Ishikawa (cell line): ENCODE measurements around the gene RNF224.
A peak's percentile ranks its signal among the peaks of the same experiment; 100 is the strongest.

Experiments
- CEBPB ChIP-seq: IDR thresholded peaks from 2 replicates; pipeline ENCODE4 v1.6.1; 2012
- CREB1 ChIP-seq: IDR thresholded peaks from 2 replicates; pipeline ENCODE4 v1.6.1; 2012; ENCODE audit warnings: low read depth
- EGR1 ChIP-seq: IDR thresholded peaks from 2 replicates; pipeline ENCODE4 v1.6.1; 2012
- EP300 ChIP-seq: IDR thresholded peaks from 2 replicates; pipeline ENCODE4 v1.6.1; 2012; ENCODE audit warnings: borderline replicate concordance
- FOXM1 ChIP-seq: IDR thresholded peaks from 2 replicates; pipeline ENCODE4 v1.6.1; 2012; ENCODE audit warnings: low read depth, borderline replicate concordance
- NFIC ChIP-seq: IDR thresholded peaks from 2 replicates; pipeline ENCODE4 v1.6.1; 2012
- RAD21 ChIP-seq: IDR thresholded peaks from 2 replicates; pipeline ENCODE4 v1.6.1; 2012; ENCODE audit warnings: low read depth
- TAF1 ChIP-seq: IDR thresholded peaks from 2 replicates; pipeline ENCODE4 v1.6.1; 2012; ENCODE audit warnings: low read depth, mild to moderate bottlenecking
- TCF12 ChIP-seq: IDR thresholded peaks from 2 replicates; pipeline ENCODE4 v1.6.1; 2012; ENCODE audit warnings: low read depth
- TEAD4 ChIP-seq: IDR thresholded peaks from 2 replicates; pipeline ENCODE4 v1.6.1; 2012
- YY1 ChIP-seq: IDR thresholded peaks from 2 replicates; pipeline ENCODE4 v1.6.1; 2012; ENCODE audit warnings: low read depth
- ZBTB7A ChIP-seq: IDR thresholded peaks from 2 replicates; pipeline ENCODE4 v1.6.1; 2012; ENCODE audit warnings: low read depth
- TF ChIP-seq, protein P1 (sequence below): IDR thresholded peaks from 2 replicates; pipeline ENCODE4 v1.6.1; 2012
- TF ChIP-seq, protein P2 (sequence below): IDR thresholded peaks from 2 replicates; pipeline ENCODE4 v1.6.1; 2012
- TF ChIP-seq, protein P3 (sequence below): IDR thresholded peaks from 2 replicates; pipeline ENCODE4 v1.6.1; 2012; ENCODE audit warnings: low read depth, mild to moderate bottlenecking

RNF224 gene

GRCh38 chr9:137228968-137229896 is 1.9 kb downstream of the RNF224 start:
- TF ChIP-seq, protein P1, sequence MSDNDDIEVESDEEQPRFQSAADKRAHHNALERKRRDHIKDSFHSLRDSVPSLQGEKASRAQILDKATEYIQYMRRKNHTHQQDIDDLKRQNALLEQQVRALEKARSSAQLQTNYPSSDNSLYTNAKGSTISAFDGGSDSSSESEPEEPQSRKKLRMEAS = peak; percentile 4; the same call in 1 of the 2 replicates
- TF ChIP-seq NFIC (no peak), EP300 (no peak), EGR1 (no peak)

DNA sequence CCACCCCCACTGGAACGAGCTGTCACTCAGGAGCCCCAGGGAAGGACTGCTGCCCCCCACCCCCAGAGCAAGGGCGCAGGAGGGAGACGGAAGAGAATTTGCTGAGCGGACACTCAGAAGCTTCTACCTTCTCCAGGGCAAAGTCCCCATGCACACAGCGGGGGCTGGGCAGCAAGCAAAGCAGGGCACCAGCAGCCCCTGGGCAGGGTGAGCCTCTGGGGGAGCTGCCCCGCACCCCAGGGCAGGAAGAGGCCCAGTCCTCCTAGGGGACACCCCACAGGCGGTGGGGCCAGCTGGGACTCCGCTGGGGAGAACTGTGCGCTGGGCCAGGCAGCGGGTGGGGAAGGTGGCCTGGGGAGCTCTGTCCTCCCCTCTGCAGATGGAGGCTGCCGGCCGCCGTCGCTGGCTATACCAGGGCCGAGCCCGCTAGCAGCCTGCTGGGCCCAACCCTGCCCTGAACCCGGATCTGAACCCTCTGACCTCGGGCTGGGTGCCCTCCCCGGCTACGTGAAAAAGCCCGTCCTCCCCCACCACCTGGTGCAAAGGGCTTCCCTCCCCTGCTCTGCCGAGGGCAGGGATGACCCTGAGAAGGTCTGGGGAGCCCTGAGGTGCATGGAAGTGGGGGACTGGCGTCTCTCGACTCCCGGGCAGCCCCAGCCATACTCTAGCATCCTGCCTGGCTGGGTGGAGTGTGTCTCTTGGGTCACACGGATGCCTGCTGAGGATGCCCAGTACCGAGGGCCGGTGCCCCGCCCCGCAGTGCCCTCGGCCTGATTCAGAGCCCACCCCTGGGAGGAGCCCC is 2.8 kb downstream of the RNF224 start:
- TF ChIP-seq YY1 = no peak
- TF ChIP-seq EGR1 = no peak
- TF ChIP-seq, protein P2, sequence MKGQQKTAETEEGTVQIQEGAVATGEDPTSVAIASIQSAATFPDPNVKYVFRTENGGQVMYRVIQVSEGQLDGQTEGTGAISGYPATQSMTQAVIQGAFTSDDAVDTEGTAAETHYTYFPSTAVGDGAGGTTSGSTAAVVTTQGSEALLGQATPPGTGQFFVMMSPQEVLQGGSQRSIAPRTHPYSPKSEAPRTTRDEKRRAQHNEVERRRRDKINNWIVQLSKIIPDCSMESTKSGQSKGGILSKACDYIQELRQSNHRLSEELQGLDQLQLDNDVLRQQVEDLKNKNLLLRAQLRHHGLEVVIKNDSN = no peak
- no peak for TF ChIP-seq FOXM1
- no peak for TF ChIP-seq TAF1

GRCh38 chr9:137230705-137231371 is 3.5 kb downstream of the RNF224 start, which contains the start of gene SLC34A3:
Gene SLC34A3 (plus strand): TSS chr9:137230901. CDS start chr9:137231703, 802 bp downstream.
- TF ChIP-seq YY1 (no peak), ZBTB7A (0 out of 2 replicates have a peak, but pooled peaks have one; percentile 14), TCF12 (no peak)
- TF ChIP-seq, protein P2 = no peak

- TF ChIP-seq TCF12 = no peak
These were observed 4.2 kb downstream of the RNF224 start for GRCh38 chr9:137231372-137232039.

DNA sequence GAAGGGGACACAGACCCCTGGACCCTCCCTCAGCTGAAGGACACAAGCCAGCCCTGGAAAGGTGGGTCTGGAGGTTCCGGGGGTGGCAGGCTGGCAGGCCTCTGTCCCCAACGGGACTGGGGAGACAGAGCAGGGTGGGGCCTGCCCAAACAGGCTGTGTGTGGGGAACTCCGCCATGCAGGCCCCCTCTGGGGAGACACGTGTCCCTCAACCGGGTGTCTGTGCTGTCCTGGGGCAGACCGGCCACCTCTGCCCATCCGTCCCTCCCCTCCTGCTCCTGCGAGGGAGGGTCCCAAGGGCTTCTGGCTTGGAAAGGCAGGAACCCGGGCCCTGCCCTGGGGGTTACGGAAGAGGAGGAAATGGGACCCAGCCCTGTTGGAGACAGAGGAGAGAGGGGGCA is 4.8 kb downstream of the RNF224 start:
- TF ChIP-seq YY1 (no peak), ZBTB7A (no peak), FOXM1 (no peak), TEAD4 (no peak), CEBPB (no peak), EP300 (no peak), TCF12 (no peak), EGR1 (no peak), RAD21 (no peak), CREB1 (no peak), NFIC (no peak), TAF1 (no peak)
- TF ChIP-seq, protein P2 = no peak
- TF ChIP-seq, protein P1 = no peak
- TF ChIP-seq, protein P3, sequence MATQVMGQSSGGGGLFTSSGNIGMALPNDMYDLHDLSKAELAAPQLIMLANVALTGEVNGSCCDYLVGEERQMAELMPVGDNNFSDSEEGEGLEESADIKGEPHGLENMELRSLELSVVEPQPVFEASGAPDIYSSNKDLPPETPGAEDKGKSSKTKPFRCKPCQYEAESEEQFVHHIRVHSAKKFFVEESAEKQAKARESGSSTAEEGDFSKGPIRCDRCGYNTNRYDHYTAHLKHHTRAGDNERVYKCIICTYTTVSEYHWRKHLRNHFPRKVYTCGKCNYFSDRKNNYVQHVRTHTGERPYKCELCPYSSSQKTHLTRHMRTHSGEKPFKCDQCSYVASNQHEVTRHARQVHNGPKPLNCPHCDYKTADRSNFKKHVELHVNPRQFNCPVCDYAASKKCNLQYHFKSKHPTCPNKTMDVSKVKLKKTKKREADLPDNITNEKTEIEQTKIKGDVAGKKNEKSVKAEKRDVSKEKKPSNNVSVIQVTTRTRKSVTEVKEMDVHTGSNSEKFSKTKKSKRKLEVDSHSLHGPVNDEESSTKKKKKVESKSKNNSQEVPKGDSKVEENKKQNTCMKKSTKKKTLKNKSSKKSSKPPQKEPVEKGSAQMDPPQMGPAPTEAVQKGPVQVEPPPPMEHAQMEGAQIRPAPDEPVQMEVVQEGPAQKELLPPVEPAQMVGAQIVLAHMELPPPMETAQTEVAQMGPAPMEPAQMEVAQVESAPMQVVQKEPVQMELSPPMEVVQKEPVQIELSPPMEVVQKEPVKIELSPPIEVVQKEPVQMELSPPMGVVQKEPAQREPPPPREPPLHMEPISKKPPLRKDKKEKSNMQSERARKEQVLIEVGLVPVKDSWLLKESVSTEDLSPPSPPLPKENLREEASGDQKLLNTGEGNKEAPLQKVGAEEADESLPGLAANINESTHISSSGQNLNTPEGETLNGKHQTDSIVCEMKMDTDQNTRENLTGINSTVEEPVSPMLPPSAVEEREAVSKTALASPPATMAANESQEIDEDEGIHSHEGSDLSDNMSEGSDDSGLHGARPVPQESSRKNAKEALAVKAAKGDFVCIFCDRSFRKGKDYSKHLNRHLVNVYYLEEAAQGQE = no peak

DNA sequence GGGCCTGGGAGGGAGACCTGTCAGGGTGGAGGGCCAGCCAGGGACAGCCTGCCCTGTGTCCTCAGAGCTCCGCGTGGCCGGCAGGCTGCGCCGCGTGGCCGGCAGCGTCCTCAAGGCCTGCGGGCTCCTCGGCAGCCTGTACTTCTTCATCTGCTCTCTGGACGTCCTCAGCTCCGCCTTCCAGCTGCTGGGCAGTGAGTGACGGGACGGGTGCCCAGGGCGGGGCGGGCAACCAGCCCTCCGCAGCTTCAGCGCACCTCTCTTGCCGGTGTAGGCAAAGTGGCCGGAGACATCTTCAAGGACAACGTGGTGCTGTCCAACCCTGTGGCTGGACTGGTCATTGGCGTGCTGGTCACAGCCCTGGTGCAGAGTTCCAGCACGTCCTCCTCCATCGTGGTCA is 5.2 kb downstream of the RNF224 start:
- TF ChIP-seq, protein P3 = no peak
- TF ChIP-seq, protein P2 = no peak
- no peak for TF ChIP-seq CREB1
- TF ChIP-seq, protein P1 = no peak
- no peak for TF ChIP-seq RAD21
- TF ChIP-seq TCF12 = no peak
- TF ChIP-seq CEBPB = no peak
- TF ChIP-seq EGR1 = no peak
- no peak for TF ChIP-seq ZBTB7A
